OCI-LY3 (cell line): ENCODE measurements around the gene MSI2.

Experiments
- H2AFZ ChIP-seq: fragments of 200-600, 300-600 bp; shearing (Covaris generic); 2 replicates; pipeline ENCODE4 v1.6.0; 2014; ENCODE audit warnings: antibody characterized with exemption, low read depth, low read length
- H3K27ac ChIP-seq: fragments of 200-600, 300-600 bp; sonication (generic); 2 replicates; pipeline ENCODE4 v1.5.1; 2014; ENCODE audit warnings: mild to moderate bottlenecking, low read length, moderate library complexity, mixed read lengths
- H3K27me3 ChIP-seq: fragments of 200-600, 300-600 bp; sonication (generic); 2 replicates; pipeline ENCODE4 v1.6.1; 2014; ENCODE audit warnings: low read depth, low read length, mixed read lengths
- H3K36me3 ChIP-seq: fragments of 200-600, 300-600 bp; sonication (generic); replicated peaks from 2 replicates; pipeline ENCODE3; 2014; ENCODE audit warnings: low read depth, low read length, mixed read lengths
- H3K4me1 ChIP-seq: fragments of 300-600, 200-600 bp; sonication (generic); 2 replicates; pipeline ENCODE4 v1.6.1; 2014; ENCODE audit warnings: low read length, mixed read lengths
- H3K4me2 ChIP-seq: fragments of 200-600, 300-600 bp; sonication (generic); 2 replicates; pipeline ENCODE4 v1.6.1; 2014; ENCODE audit warnings: low read length, mixed read lengths
- H3K4me3 ChIP-seq: fragments of 300-600, 200-600 bp; sonication (generic); 2 replicates; pipeline ENCODE4 v1.5.1; 2014; ENCODE audit warnings: antibody characterized with exemption, mild to moderate bottlenecking, low read length, moderate library complexity
- H3K79me2 ChIP-seq: fragments of 300-600, 200-600 bp; shearing (Covaris generic); 2 replicates; pipeline ENCODE4 v1.6.1; 2014; ENCODE audit warnings: mild to moderate bottlenecking, low read length, mixed read lengths
- H3K9ac ChIP-seq: fragments of 300-600, 200-600 bp; shearing (Covaris generic); 2 replicates; pipeline ENCODE4 v1.6.0; 2014; ENCODE audit warnings: mild to moderate bottlenecking, low read length, moderate library complexity
- H3K9me3 ChIP-seq: fragments of 200-600, 300-600 bp; shearing (Covaris generic); 2 replicates; pipeline ENCODE4 v1.6.1; 2014; ENCODE audit warnings: low read length, mixed read lengths; ENCODE audit not compliant: insufficient read depth
- H4K20me1 ChIP-seq: fragments of 200-600, 300-600 bp; sonication (generic); 2 replicates; pipeline ENCODE4 v1.6.1; 2016; ENCODE audit warnings: low read length, mixed read lengths; ENCODE audit not compliant: insufficient read depth
- CTCF ChIP-seq: fragments of 200-600, 300-600 bp; sonication (generic); IDR thresholded peaks from 2 replicates; pipeline ENCODE4 v1.5.1; 2014; ENCODE audit warnings: antibody characterized with exemption, low read length, low read depth
- EZH2phosphoT487 ChIP-seq: fragments of 200-600 bp; shearing (Covaris generic); IDR thresholded peaks from 2 replicates; pipeline ENCODE4 v1.6.1; 2018; ENCODE audit warnings: antibody characterized with exemption, mixed run types, low read depth

Gene MSI2

GRCh38 chr17:57454729-57455062 lies 198.4 kb downstream of the MSI2 start:
- TF ChIP-seq CTCF (no peak), EZH2phosphoT487 (no peak)
- Histone ChIP-seq H3K4me1 (peaks cover 18% of the 10 kb centered on the region), H4K20me1 (no peaks in the 10 kb centered on the region), H3K27me3 (no peaks in the 10 kb centered on the region), H3K27ac (no peak overlapping the region), H3K4me3 (no peak overlapping the region), H3K9me3 (no peaks in the 10 kb centered on the region), H3K79me2 (no peaks in the 10 kb centered on the region), H3K4me2 (no peak overlapping the region), H2AFZ (no peak overlapping the region), H3K9ac (no peak overlapping the region), H3K36me3 (no peaks in the 10 kb centered on the region)

DNA sequence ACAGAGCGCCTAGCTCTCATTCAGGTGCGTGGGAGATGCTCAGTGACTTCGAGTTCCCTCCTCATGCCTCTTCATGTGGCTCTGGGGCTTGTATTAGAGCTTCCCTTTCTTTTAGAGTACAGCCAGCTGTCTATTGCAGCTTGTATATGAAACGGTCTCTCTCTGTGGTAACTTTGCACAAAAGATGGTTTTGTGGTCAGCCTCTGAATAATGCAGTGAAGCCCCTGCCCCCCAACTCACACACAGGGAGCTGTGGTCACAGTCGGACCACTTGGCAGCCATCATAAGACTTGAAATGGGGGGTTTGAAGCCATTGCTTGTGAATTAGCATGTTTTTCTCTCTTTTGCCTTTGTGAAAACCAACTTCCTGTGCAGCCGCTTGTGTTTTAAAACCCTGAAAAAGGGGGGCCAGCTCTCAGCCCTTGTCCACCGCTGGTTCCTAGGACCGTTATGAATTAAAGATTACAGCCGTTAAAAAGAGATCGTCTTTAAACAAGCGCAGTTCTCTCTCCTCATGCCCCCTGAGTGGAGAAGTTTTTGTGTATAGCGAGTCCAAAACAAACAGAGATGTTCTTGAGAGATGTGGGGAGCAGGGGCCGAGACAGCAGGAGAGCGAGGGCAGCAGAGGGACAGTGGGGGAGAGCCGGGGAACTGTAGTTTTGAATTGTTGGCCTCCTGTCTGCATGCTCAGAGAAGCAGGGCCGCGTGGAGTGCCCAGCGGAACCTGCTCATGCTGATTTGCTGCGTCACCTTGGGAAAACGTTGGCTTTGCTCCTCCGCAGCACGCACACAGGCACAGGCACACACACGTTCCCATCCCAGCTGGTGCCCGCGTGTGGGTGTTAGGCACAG lies 199.0 kb downstream of the MSI2 start:
- Histone ChIP-seq H3K36me3 (no peaks in the 10 kb centered on the region), H3K9ac (no peak overlapping the region), H3K79me2 (peaks cover 2% of the 10 kb centered on the region), H4K20me1 (no peaks in the 10 kb centered on the region), H3K27ac (no peak overlapping the region), H3K27me3 (no peaks in the 10 kb centered on the region), H3K4me1 (peaks cover 24% of the 10 kb centered on the region), H2AFZ (no peak overlapping the region), H3K9me3 (no peaks in the 10 kb centered on the region), H3K4me3 (no peak overlapping the region), H3K4me2 (no peak overlapping the region)
- TF ChIP-seq EZH2phosphoT487 (no peak), CTCF (no peak)

DNA sequence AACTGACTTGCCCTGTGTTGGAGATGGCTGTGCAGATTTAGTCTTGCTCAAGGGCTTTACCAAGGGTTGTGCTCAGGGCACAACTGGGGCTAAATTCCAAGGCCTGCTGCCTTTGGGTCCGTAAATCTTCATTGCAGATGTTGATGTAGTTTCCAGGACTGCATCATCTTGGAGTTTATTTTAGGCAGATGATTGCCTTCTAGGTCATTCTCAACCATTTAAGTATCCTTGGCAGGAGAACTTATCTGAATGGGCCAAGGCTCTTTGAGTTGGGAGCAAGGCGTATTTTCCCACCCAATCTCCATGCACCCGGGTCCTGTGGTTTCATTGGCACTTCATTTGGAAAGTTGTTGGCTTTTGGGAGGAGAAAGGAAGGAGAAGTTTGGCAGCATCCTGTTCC lies 200.3 kb downstream of the MSI2 start:
- Histone ChIP-seq H3K79me2 (peaks cover 15% of the 10 kb centered on the region), H3K27me3 (no peaks in the 10 kb centered on the region), H3K4me2 (no peak overlapping the region), H3K9me3 (no peaks in the 10 kb centered on the region), H4K20me1 (no peaks in the 10 kb centered on the region), H3K4me1 (peaks cover 37% of the 10 kb centered on the region), H3K27ac (no peak overlapping the region), H3K4me3 (no peak overlapping the region), H3K9ac (no peak overlapping the region), H3K36me3 (no peaks in the 10 kb centered on the region), H2AFZ (no peak overlapping the region)
- no peak for TF ChIP-seq EZH2phosphoT487
- TF ChIP-seq CTCF: no peak

DNA sequence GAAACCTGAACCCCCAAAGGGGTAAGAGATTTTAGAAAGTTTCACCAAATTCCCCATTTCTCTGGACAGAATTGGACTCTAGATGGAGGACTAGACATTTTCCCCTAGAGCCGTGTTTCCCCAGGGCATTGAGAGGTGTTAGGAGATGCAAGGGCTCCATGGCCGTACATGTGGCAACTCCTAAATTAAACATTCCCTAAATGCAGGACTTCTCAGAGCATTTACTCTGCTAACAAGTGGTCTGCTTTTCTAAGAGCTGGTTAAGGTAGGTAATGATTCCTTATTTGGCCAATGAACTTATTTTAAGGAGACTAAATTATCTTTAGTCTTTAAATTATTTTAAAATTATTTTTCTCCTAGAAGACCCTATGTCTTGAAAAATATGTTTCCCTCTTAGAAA lies 200.9 kb downstream of the MSI2 start:
- no peaks in the 10 kb centered on the region for H3K27me3 ChIP-seq
- H3K9ac ChIP-seq: no peak overlapping the region
- H3K4me1 ChIP-seq: peaks cover 43% of the 10 kb centered on the region
- no peaks in the 10 kb centered on the region for H3K36me3 ChIP-seq
- H3K27ac ChIP-seq: no peak overlapping the region
- peaks cover 21% of the 10 kb centered on the region for H3K79me2 ChIP-seq
- H4K20me1 ChIP-seq: no peaks in the 10 kb centered on the region
- TF ChIP-seq CTCF: no peak
- no peak for TF ChIP-seq EZH2phosphoT487
- no peak overlapping the region for H3K4me2 ChIP-seq
- no peaks in the 10 kb centered on the region for H3K9me3 ChIP-seq
- H2AFZ ChIP-seq: no peak overlapping the region
- no peak overlapping the region for H3K4me3 ChIP-seq
